HG03457 (cell line): ENCODE measurements around the gene CTPS2.
"Not testable (repeated sequence)": the region's sequence is repeated elsewhere in the genome, so short reads cannot be mapped to it uniquely, and the experiment has no call there.

ENCODE experiments used
- ATAC-seq: cut with Tn5 transposase; IDR thresholded peaks from one replicate; pipeline ENCODE4 v1.9.1; 2021; ENCODE audit warnings: moderate number of reproducible peaks; ENCODE audit not compliant: unreplicated experiment

Gene CTPS2

GRCh38 chrX:16712548-16713155 is at the start of gene CTPS2:
Gene CTPS2, minus strand, starts transcription at chrX:16712669. Its CDS starts 9,767 bp downstream, at chrX:16702902.
- ATAC-seq, result peak; percentile 80

GRCh38 chrX:16761500-16761899 is 49.0 kb upstream of the CTPS2 start:
- ATAC-seq, result not testable (repeated sequence)

DNA sequence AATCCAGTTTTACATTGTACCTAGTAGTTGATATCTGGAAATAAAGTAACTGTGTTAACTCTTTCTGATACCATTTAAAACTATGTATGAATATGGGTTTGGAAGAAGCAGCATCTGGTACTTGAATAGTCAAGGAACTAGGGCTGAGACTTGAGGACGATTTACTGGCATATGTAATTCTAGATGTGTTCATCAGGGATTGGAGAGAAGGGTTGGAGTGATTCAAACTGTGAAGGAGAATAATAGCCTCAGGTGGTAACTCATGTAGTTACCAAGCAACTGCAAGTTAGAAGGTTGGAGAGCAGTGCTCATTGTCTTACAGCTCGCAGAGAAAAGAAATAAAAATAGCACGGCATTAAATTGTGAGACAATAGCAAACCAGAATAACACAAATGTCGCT is 44.3 kb upstream of the CTPS2 start:
- no peak for ATAC-seq

DNA sequence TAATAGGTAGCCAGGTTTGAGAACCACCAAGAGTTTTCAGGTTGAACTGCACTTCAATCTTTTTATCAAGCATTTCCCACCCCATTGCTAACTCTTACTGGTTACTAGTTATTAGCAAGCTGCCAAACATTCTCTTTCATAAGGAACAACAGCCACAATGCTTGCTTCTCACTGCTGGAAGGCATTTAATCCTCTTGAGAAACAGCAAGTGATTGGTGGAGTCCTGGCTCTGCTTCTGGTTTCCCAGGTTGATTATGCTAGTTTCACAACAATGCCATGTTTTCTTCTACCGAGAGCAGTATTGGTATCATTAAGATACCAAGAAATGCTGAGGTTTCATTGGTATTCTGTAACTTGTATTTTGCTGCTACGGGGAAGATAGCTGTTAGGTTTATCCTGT is 41.5 kb upstream of the CTPS2 start:
- no peak for ATAC-seq

GRCh38 chrX:16750136-16750535 is 37.7 kb upstream of the CTPS2 start:
- no peak for ATAC-seq

DNA sequence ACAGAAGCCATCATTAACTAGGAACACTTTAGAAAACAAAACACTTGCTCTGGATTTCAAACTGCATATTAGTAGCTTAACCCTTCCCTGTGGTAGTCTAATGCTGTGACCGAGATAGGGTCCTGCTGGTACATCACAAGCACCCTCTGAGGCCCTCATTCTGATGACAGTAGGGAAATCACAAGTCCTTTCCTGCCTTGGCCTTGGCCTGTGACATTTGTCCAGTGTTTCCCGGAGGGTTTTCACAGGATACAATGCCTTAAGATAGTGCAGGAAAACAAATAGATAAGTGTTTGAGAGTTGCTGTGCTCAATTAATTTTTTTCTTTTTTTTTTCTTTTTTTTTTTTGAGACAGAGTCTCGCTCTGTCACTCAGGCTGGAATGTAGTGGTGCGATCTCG is 36.0 kb upstream of the CTPS2 start:
- ATAC-seq, result no peak

DNA sequence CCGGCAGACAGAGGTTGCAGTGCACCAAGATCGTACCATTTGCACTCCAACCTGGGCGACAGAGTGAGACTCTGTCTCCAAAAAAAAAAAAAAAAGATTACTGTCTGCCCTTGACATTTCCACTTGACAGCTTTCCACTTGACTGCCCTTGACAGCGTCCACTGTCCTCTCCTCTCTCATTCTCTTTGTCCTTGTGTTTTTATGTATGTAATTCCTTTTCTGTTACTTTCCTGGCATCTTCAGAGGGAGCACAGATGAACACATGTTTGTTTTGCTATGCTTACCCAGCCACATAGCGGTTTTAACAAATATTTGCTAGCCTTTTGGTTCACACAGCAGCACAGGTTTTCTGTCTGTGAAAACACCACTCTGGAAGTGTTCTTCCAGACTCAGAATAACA is 33.2 kb upstream of the CTPS2 start:
- ATAC-seq, result no peak

DNA sequence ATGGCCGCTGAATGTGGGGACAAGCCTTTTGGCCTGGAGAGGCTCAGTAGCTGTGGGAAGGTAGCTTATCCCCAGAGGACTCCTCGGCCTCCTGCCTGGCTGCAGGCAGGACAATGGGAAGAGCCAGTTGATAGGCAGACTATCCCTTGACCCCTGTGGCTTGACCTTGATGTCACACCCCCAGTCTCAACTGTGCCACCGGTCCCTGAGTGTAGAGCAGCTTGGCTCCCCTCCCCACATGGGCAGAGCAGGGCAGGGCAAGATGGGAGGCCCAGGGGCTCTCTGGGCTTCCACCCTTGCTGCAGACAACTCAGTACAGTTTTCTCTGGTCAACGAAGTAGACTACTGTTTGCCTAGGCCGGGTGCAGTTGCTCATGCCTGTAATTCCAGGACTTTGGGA is 32.6 kb upstream of the CTPS2 start:
- ATAC-seq, result no peak

GRCh38 chrX:16743604-16744325 is 31.3 kb upstream of the CTPS2 start:
- ATAC-seq, result no peak

GRCh38 chrX:16739574-16739973 is 27.1 kb upstream of the CTPS2 start:
- ATAC-seq, result no peak

- no peak for ATAC-seq
These were observed 24.6 kb upstream of the CTPS2 start for GRCh38 chrX:16737024-16737423.

DNA sequence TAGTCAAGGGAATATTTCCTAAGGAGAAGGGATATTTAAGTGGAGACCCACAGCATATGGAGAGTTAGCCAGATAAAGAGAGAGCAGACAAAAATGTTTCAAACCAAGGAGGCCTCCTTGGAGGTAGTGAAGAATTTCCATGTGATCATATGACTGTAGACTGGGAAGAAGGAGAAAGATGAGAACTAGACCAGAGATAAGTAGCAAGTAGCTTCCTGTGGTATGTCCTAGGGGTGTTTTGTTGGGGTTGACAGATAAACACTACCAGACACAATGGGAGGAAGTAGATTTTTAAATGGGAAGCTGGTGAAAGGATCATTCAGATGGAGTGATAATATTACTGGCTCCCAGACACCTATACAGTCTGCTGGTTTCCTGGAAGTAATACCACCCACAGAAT is 20.5 kb upstream of the CTPS2 start:
- ATAC-seq, result no peak

- ATAC-seq, result no peak
These were observed 18.0 kb upstream of the CTPS2 start for GRCh38 chrX:16730450-16730849.

DNA sequence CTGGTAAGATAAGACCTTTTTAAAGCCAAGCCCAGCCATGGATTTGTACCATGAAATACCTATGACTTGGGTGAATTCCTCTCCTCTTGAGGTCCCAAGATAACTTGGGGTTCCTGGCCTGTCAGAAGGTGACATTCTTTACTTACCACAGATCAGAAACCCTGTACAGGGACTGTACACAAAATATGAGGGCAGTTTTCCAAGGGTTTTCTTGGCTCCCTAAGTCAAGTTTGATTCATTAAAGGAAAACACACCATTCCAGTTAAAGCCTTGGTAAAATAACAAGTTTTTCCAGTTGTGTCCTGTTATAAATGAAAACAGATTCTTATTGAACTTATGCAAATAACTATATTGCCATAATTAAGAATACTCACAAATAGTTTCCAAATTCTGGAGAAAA is 15.2 kb upstream of the CTPS2 start:
- no peak for ATAC-seq

- peak; percentile 59 for ATAC-seq
These were observed 14.0 kb upstream of the CTPS2 start for GRCh38 chrX:16726347-16726988.

DNA sequence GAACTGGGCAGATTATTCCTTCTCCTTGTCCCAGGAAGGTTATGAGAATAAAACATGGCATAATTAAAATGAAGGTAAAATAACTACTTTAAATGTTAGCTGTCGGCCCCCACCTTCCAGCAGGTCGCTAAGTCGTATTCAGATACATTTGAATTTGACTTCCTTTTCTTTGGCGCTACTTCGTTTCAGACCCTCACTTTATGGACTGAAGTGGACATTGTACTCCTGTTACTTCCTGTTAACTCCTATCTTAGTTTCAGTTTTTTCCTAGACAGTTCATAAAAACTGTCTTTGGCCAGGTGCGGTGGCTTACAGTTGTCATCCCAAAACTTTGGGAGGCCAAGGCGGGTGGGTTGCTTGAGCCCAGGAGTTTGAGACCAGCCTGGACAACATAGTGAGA is 12.6 kb upstream of the CTPS2 start:
- no peak for ATAC-seq

GRCh38 chrX:16722481-16722880 is 10.0 kb upstream of the CTPS2 start:
- no peak for ATAC-seq

DNA sequence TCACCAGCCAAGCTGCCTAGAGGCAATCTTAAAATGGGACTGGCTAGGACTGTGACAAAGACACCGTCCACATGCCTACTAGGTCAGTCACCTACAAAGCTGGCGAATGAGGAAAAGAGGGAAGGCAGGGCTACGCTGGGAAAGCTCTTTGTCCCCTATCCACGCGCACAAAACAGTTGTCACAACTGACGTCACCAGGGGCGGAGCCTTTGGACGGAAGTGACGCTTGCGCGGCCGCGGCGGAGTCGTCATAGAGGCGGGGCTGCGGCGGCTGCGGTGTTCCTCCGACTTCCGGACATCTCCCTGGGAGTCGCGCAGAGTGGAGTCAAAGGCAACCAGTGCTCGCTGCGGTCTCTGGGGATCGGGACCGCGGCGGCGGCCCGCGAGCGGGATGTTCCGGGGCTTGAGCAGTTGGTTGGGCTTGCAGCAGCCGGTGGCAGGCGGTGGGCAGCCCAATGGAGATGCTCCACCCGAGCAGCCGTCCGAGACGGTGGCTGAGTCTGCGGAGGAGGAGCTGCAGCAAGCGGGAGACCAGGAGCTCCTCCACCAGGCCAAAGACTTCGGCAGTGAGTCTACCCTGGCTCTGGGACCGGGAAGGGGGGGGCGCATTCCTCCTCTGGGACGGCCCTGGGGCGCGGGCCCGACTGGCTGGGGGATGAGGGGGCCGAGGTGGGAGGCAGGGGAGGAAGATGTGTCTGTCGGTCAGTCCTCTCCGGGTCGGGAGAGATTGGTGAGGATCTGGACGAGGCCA is 7.0 kb upstream of the CTPS2 start, which contains the start of gene SYAP1:
Gene SYAP1, plus strand, starts transcription at position 279 of the 751 bp plus-strand sequence. Its CDS starts 113 bp downstream, at position 392.
- ATAC-seq, result peak; percentile 94

- ATAC-seq, result no peak
These were observed 6.4 kb upstream of the CTPS2 start for GRCh38 chrX:16718824-16719333.

DNA sequence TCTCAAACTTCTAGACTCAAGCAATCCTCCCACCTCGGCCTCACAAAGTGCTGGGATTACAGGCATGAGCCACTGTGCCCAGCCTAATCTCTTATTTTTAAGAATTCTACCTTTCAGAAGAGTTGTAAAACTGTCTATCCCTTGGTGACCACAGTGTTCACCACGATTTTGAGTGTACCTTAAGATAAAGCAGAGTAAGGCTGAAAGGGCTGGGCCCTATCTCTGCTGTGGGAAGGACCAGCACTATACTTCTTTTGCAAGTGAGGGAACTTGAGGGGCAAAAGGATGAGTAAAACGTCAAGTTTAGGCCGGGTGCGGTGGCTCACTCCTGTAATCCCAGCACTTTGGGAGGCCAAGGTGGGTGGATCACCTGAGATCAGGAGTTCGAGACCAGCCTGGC is 4.0 kb upstream of the CTPS2 start:
- ATAC-seq, result not testable (repeated sequence)

- ATAC-seq, result not testable (repeated sequence)
These were observed 3.2 kb upstream of the CTPS2 start for GRCh38 chrX:16715638-16716037.
